ENCODE data around the gene TDO2. TPM values are rescaled to one million over a fixed set of nuclear protein-coding genes. Genes with fewer than 3 reads are reported as not detected.

TDO2 gene
- total RNA-seq, 1 experiment from 2014 or later, result not detected

DNA sequence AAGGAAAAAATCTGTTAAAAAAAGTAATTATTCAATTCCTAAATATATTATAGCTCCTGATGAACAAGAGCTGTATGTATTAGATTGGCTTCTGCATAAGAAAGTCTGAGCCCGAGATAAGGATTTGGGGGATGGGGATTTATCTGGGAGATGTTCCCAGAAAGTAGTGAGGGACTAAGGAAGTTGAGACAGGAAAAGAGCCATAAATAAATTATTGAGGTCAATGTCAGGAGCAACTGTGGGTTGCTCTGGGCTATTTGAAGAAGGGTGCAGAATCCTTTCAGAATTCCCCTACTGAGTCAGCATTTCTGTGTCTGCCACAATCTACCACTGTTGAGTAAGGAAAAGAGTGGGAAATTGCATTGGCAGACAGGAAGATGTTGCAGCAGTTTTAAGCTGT, 3.1 kb upstream of the TDO2 start:
- H3F3A ChIP-seq (ENCODE audit: low read length, unreplicated experiment), result no peaks in the 10 kb centered on the region
- intact Hi-C loops (cut with micrococcal nuclease), result no loop called here

DNA sequence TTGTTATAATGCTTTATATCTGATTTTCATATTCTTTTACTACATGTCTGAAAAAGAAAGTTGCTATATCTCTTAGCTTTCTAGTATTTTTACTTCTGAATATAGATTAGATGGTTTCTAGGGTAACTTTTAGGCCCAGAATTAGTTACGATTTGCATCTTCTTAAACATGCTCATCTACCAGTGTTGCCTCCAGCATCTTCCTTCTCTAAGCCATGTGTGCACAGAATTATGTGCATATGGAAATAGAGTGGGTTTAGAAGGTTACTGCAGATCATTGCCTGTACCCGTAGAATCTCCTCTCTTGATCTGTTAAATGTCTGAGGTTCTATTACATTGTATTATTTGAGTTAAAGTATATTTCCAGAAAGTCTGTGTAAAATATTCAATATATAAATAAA, 2.5 kb upstream of the TDO2 start:
- H3K9me2 ChIP-seq (replicated peaks; ENCODE audit: low read length), result no peaks in the 10 kb centered on the region
- peaks cover 2% of the 10 kb centered on the region for H3F3A ChIP-seq (ENCODE audit: low read length, unreplicated experiment)
- no peak overlapping the region for H3K9ac ChIP-seq (ENCODE audit: low read length)
- no peaks in the 10 kb centered on the region for H3K36me3 ChIP-seq (ENCODE audit: low read depth, low read length)
- H3K79me2 ChIP-seq (ENCODE audit: low read length), result no peaks in the 10 kb centered on the region
- BruUV-seq (replicated peaks), result no TSS peak
- H3K4me3 ChIP-seq (ENCODE audit: low read length), result no peak overlapping the region
- no peak overlapping the region for H2AFZ ChIP-seq (ENCODE audit: low read length)
- no peaks in the 10 kb centered on the region for H4K20me1 ChIP-seq (ENCODE audit: low read length)
- CTCF ChIA-PET, result no interaction called here
- no peaks in the 10 kb centered on the region for H3K9me3 ChIP-seq (ENCODE audit: low read length)
- intact Hi-C loops (cut with micrococcal nuclease), result no loop called here
- H3K27me3 ChIP-seq (ENCODE audit: low read length), result no peaks in the 10 kb centered on the region
- H3K27ac ChIP-seq (ENCODE audit: low read length), result peak overlapping the region; percentile 41
- POLR2A ChIA-PET (ENCODE audit: unreplicated experiment), result no interaction called here
- ATAC-seq (no peak), DNase-seq (no peak)
- H3K4me1 ChIP-seq (ENCODE audit: insufficient read depth, low read length), result peaks cover 19% of the 10 kb centered on the region
- TF ChIP-seq, protein P1, sequence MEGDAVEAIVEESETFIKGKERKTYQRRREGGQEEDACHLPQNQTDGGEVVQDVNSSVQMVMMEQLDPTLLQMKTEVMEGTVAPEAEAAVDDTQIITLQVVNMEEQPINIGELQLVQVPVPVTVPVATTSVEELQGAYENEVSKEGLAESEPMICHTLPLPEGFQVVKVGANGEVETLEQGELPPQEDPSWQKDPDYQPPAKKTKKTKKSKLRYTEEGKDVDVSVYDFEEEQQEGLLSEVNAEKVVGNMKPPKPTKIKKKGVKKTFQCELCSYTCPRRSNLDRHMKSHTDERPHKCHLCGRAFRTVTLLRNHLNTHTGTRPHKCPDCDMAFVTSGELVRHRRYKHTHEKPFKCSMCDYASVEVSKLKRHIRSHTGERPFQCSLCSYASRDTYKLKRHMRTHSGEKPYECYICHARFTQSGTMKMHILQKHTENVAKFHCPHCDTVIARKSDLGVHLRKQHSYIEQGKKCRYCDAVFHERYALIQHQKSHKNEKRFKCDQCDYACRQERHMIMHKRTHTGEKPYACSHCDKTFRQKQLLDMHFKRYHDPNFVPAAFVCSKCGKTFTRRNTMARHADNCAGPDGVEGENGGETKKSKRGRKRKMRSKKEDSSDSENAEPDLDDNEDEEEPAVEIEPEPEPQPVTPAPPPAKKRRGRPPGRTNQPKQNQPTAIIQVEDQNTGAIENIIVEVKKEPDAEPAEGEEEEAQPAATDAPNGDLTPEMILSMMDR (conservative IDR thresholded peaks at IDR 0.05; ENCODE audit: low read depth, low read length), result no peak
- no peak overlapping the region for H3K4me2 ChIP-seq (ENCODE audit: low read length)

More for the DNA sequence above, 3.1 kb upstream of the TDO2 start:
- ATAC-seq (peak; percentile 87), DNase-seq (peak; percentile 68)
- Histone ChIP-seq H3K9me3 (ENCODE audit: low read length) (no peaks in the 10 kb centered on the region), H3K27ac (ENCODE audit: low read length) (peak overlapping the region; percentile 45), H3K79me2 (ENCODE audit: low read length) (no peaks in the 10 kb centered on the region), H4K20me1 (ENCODE audit: low read length) (no peaks in the 10 kb centered on the region), H3K4me3 (ENCODE audit: low read length) (no peak overlapping the region), H3K27me3 (ENCODE audit: low read length) (no peaks in the 10 kb centered on the region), H3K9ac (ENCODE audit: low read length) (no peak overlapping the region), H3K9me2 (replicated peaks; ENCODE audit: low read length) (no peaks in the 10 kb centered on the region), H3K36me3 (ENCODE audit: low read depth, low read length) (no peaks in the 10 kb centered on the region), H3K4me1 (ENCODE audit: insufficient read depth, low read length) (peaks cover 14% of the 10 kb centered on the region), H3K4me2 (ENCODE audit: low read length) (no peak overlapping the region; the same call in 1 of the 2 replicates), H2AFZ (ENCODE audit: low read length) (no peak overlapping the region)
- CTCF ChIA-PET, result no interaction called here
- POLR2A ChIA-PET (ENCODE audit: unreplicated experiment), result no interaction called here
- BruUV-seq (replicated peaks), result no TSS peak
- TF ChIP-seq EZH2phosphoT487 (IDR thresholded peaks at IDR 0.05; ENCODE audit: borderline replicate concordance, low read length), result no peak

DNA sequence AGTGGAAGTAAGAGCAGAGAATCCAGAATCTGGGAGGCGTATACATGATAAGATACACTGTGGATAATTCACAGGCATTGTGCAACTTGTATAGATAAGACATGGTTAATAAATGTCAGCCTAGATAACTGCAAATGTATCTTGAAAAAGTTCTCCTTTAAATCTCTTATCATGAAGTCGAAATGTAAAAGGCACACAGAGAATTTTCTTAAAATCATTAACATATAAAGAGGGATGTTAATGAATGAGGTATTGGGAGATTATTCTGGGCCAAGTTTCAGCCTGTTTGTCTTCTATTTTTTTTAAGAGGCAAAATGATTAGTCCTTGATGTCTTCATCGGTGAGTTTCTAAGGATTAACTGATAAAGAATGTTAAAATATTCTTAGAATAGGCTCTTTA, 835 bp downstream of the TDO2 start:
- no peak for DNase-seq
- H4K20me1 ChIP-seq (ENCODE audit: low read length), result no peaks in the 10 kb centered on the region
- no peaks in the 10 kb centered on the region for H3K27me3 ChIP-seq (ENCODE audit: low read length)
- no peak overlapping the region for H3K4me3 ChIP-seq (ENCODE audit: low read length)
- H3K4me2 ChIP-seq (ENCODE audit: low read length), result no peak overlapping the region
- peaks cover 6% of the 10 kb centered on the region for H3F3A ChIP-seq (ENCODE audit: low read length, unreplicated experiment)
- intact Hi-C loops (cut with micrococcal nuclease), result no loop called here
- H3K4me1 ChIP-seq (ENCODE audit: insufficient read depth, low read length), result peaks cover 36% of the 10 kb centered on the region
- CTCF ChIA-PET, result no interaction called here
- H3K36me3 ChIP-seq (ENCODE audit: low read depth, low read length), result no peaks in the 10 kb centered on the region
- H3K9ac ChIP-seq (ENCODE audit: low read length), result no peak overlapping the region
- H3K79me2 ChIP-seq (ENCODE audit: low read length), result no peaks in the 10 kb centered on the region
- H3K9me3 ChIP-seq (ENCODE audit: low read length), result no peaks in the 10 kb centered on the region
- no peak overlapping the region for H3K27ac ChIP-seq (ENCODE audit: low read length)
- ATAC-seq, result no peak
- no peak overlapping the region for H2AFZ ChIP-seq (ENCODE audit: low read length)
- H3K9me2 ChIP-seq (replicated peaks; ENCODE audit: low read length), result no peaks in the 10 kb centered on the region
- POLR2A ChIA-PET (ENCODE audit: unreplicated experiment), result no interaction called here
- TF ChIP-seq EZH2 (IDR thresholded peaks at IDR 0.05; ENCODE audit: low read length, unreplicated experiment) (no peak), EZH2phosphoT487 (IDR thresholded peaks at IDR 0.05; ENCODE audit: borderline replicate concordance, low read length) (no peak)
- TF ChIP-seq, protein P1 (conservative IDR thresholded peaks at IDR 0.05; ENCODE audit: low read depth, low read length), result no peak
- BruUV-seq (replicated peaks), result no TSS peak

Measured in PC-3 (cell line).